ENCODE results near the gene SLC13A4. TPM values are rescaled to one million over a fixed set of nuclear protein-coding genes. Genes with fewer than 3 reads are reported as not detected.
"Not testable (repeated sequence)": the region's sequence is repeated elsewhere in the genome, so short reads cannot be mapped to it uniquely, and the experiment has no call there.

SLC13A4 gene
- total and polyA plus RNA-seq, 7 donors: 0.01 to 0.08 (median 0.03) TPM; not detected in 4

DNA sequence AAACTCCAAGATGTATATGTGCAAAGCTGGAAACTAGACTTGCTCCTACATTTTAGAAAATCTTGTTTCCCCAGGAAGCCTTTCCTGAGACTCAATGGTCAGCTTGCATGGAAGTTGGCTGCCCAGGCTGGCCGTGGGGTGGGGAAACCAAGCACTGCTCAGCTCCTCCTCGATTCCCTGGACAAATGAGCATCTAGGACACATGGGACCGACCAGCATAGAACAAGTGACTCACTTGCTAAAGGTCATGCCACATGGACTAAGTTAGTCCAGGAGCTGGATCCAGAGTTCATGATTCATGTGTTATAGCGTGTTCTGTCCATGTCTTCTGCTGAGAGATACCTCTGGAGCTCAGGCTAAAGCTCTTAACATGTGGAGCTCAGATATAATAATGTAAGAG lies 14.4 kb upstream of the SLC13A4 start:
- intact Hi-C loops (cut with DNase I): no loop called here
- Histone ChIP-seq H3K36me3 (ENCODE audit: insufficient read depth in 1 of 2, low read depth in 1 of 2) (no peaks in the 10 kb centered on the region), H3K4me1 (no peaks in the 10 kb centered on the region), H3K27ac (no peak overlapping the region), H3K27me3 (ENCODE audit: insufficient read depth in 3 of 3, low read length in 2 of 3) (no peaks in the 10 kb centered on the region), H3K9me3 (no peaks in the 10 kb centered on the region), H3K4me3 (no peak overlapping the region)
- WGBS, 3 donors: 78 to 88% (median 82%) methylated on average over 4 of the region's 4 CpGs
- peak in 2 of 4 donors; percentile 39 to 53 for ATAC-seq
- no peak for DNase-seq
- no peak for TF ChIP-seq CTCF (IDR thresholded peaks at IDR 0.05)

GRCh38 chr7:135741905-135742304 lies 13.9 kb upstream of the SLC13A4 start:
- Histone ChIP-seq H3K27me3 (ENCODE audit: insufficient read depth in 3 of 3, low read length in 2 of 3) (no peaks in the 10 kb centered on the region), H3K9me3 (no peaks in the 10 kb centered on the region), H3K4me1 (no peaks in the 10 kb centered on the region), H3K4me3 (no peak overlapping the region), H3K27ac (no peak overlapping the region), H3K36me3 (ENCODE audit: insufficient read depth in 1 of 2, low read depth in 1 of 2) (no peaks in the 10 kb centered on the region)
- intact Hi-C loops (cut with DNase I): no loop called here
- no peak for ATAC-seq
- DNase-seq: no peak
- WGBS, 3 donors: 43 to 57% (median 57%) methylated on average over 2 of the region's 2 CpGs
- TF ChIP-seq CTCF (IDR thresholded peaks at IDR 0.05): no peak

DNA sequence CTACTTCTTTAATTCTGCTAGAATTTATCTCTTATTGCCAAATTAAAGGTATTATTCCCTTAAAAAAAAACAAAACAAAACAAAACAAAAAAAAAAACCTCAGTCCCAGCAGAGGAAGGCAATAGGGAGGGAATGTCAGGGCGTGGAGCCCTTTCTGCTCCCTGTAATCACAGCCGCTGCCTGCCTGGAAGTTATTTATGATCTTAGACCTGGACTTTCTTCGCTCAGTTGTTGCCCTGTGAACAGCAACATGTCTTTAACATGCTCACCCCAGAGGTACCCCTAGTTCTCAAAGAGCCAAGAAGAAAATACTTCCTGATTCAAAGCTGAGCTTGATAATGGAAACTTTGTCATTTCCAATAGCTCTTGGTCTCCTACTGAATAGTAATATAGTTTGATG lies 12.9 kb upstream of the SLC13A4 start:
- no peaks in the 10 kb centered on the region for H3K27me3 ChIP-seq (ENCODE audit: insufficient read depth in 3 of 3, low read length in 2 of 3)
- H3K27ac ChIP-seq: no peak overlapping the region
- H3K36me3 ChIP-seq (ENCODE audit: insufficient read depth in 1 of 2, low read depth in 1 of 2): no peaks in the 10 kb centered on the region
- DNase-seq (no peak), ATAC-seq (no peak)
- no peaks in the 10 kb centered on the region for H3K9me3 ChIP-seq
- TF ChIP-seq CTCF (IDR thresholded peaks at IDR 0.05): no peak
- WGBS, 3 donors: 71 to 92% (median 87%) methylated on average over 3 of the region's 3 CpGs
- intact Hi-C loops (cut with DNase I): no loop called here
- no peak overlapping the region for H3K4me3 ChIP-seq
- no peaks in the 10 kb centered on the region for H3K4me1 ChIP-seq

GRCh38 chr7:135737306-135737647 lies 9.3 kb upstream of the SLC13A4 start:
- H3K27ac ChIP-seq; H3K4me1 ChIP-seq; intact Hi-C loops (cut with DNase I); H3K9me3 ChIP-seq; H3K36me3 ChIP-seq (ENCODE audit: insufficient read depth in 1 of 2, low read depth in 1 of 2); H3K27me3 ChIP-seq (ENCODE audit: insufficient read depth in 3 of 3, low read length in 2 of 3); H3K4me3 ChIP-seq; ATAC-seq; DNase-seq: not testable (repeated sequence)
- WGBS, 3 donors: 93 to 96% (median 96%) methylated on average over 10 of the region's 10 CpGs

DNA sequence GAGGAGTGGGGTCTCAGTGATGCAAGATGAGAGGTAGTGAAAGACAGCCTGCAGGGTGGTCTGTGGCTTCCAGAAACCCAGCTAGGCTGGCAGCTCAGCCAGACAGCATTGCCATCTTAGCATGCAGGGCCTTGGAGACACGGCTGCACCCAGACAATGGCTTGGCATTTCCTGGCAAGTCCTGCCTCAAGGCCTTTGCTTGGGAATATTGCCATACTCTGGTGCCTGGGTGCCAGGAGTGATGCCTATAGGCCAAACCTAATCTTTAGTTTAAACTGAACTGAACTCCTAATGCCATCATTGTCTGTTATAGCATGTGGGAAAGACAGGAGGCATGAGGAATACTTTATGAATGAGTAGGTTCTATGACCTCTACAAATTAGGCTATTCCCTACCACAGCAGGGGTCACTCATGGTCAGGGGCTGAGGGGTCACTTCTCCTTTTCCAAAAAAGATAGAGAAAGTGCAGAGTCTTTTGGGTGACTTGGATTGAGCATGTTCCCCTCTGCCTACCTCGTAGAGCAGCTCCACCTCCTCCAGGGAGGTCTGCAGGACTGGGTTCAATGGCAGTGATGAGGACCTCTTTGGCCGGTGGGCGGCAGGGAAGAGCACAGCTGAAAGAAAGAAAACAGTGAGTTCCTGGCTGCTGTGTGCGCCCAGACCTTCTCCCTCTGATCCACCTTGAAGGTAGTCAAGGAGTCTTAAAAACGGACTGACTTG lies 8.8 kb upstream of the SLC13A4 start:
- Histone ChIP-seq H3K36me3 (ENCODE audit: insufficient read depth in 1 of 2, low read depth in 1 of 2) (no peaks in the 10 kb centered on the region), H3K27ac (no peak overlapping the region), H3K4me3 (no peak overlapping the region), H3K9me3 (no peaks in the 10 kb centered on the region), H3K4me1 (no peaks in the 10 kb centered on the region), H3K27me3 (ENCODE audit: insufficient read depth in 3 of 3, low read length in 2 of 3) (no peaks in the 10 kb centered on the region)
- no peak for TF ChIP-seq CTCF (IDR thresholded peaks at IDR 0.05)
- WGBS, 3 donors: 82 to 87% (median 85%) methylated on average over 6 of the region's 6 CpGs
- intact Hi-C loops (cut with DNase I): no loop called here
- no peak for DNase-seq
- no peak for ATAC-seq
